K562 (cell line): ENCODE results near the gene NUP98. TPM values are rescaled to one million over a fixed set of nuclear protein-coding genes. Genes with fewer than 3 reads are reported as not detected.

ENCODE experiments used
- ETV6 ChIP-seq, 3 experiments: fragments of 150-350 bp in 1 of 3; sonication (generic) in 1 of 3; formaldehyde crosslinking in 1 of 3; IDR thresholded peaks; 2 replicates each; pipeline versions ENCODE4 v1.6.1 to v1.8.0; 2014 to 2022; ENCODE audit warnings: borderline replicate concordance in 2 of 3, low read depth in 2 of 3, antibody characterized with exemption in 1 of 3, low read length in 1 of 3, mild to moderate bottlenecking in 1 of 3, missing genetic modification reagents in 1 of 3
- GABPB1 ChIP-seq: sonication (generic); formaldehyde crosslinking; IDR thresholded peaks from 2 replicates; pipeline ENCODE4 v1.8.0; 2022; ENCODE audit warnings: mild to moderate bottlenecking, missing genetic modification reagents
- HDAC2 ChIP-seq: fragments of 450-650 bp; IDR thresholded peaks from 2 replicates; pipeline ENCODE4 v1.6.1; 2016; ENCODE audit warnings: mild to moderate bottlenecking
- MYC ChIP-seq, 2 experiments: fragments of 250-450 bp in 1 of 2; sonication (Bioruptor Pico) in 1 of 2; IDR thresholded peaks; 2 replicates each; pipeline versions ENCODE4 v1.5.1 to v1.6.1; 2012 to 2021; ENCODE audit warnings: low read depth in 2 of 2, borderline replicate concordance in 1 of 2, improper control_type of control experiment in 1 of 2, low read length in 1 of 2, mild to moderate bottlenecking in 1 of 2, moderate library complexity in 1 of 2
- SMAD1 ChIP-seq: fragments of 150-350 bp; IDR thresholded peaks from 2 replicates; pipeline ENCODE4 v1.6.1; 2014; ENCODE audit warnings: low read length, low read depth; ENCODE audit not compliant: partially characterized antibody
- SP1 ChIP-seq: sonication (generic); formaldehyde crosslinking; IDR thresholded peaks from 2 replicates; pipeline ENCODE4 v1.8.1; 2022; ENCODE audit warnings: mild to moderate bottlenecking, missing genetic modification reagents
- YY1 ChIP-seq, 3 experiments: IDR thresholded peaks; 2 replicates each; pipeline ENCODE4 v1.6.1; 2011; ENCODE audit warnings: low read length in 2 of 3, mild to moderate bottlenecking in 2 of 3, moderate library complexity in 2 of 3, borderline replicate concordance in 1 of 3, control low read depth in 1 of 3, low read depth in 1 of 3; ENCODE audit not compliant: insufficient read depth in 3 of 3, insufficient replicate concordance in 2 of 3, control insufficient read depth in 1 of 3, insufficient read length in 1 of 3; ENCODE audit errors: extremely low read depth in 1 of 3
- ZNF24 ChIP-seq: fragments of 450-650 bp; IDR thresholded peaks from 2 replicates; pipeline ENCODE4 v1.6.1; 2016
- polyA plus RNA-seq, 8 experiments: library from polyadenylated mRNA; depleted of rRNA in 4 of 8; stranded (reverse) in 5 of 8; unstranded in 3 of 8; fragments of >200 nt; fragmentation: Nextera tagmentation in 2 of 8; fragmentation: Illumina TruSeq in 1 of 8; extraction: Ambion mirVana in 2 of 8; extraction: Trizol in 1 of 8; gene quantifications; 2 replicates each; pipeline versions ENCODE4 v1.2.1 to v1.2.3, GENCODE V29; 2011 to 2014; ENCODE audit warnings: inconsistent platforms in 1 of 8, missing spikeins in 1 of 8
- total RNA-seq, 7 experiments: library from RNA; depleted of rRNA in 6 of 7; stranded (reverse); fragments of >200 nt in 6 of 7; fragmentation: Illumina TruSeq in 2 of 7; extraction: Trizol in 2 of 7; gene quantifications; 2 replicates each; pipeline versions ENCODE4 v1.2.1 to v1.2.3, GENCODE V29; 2011 to 2021; ENCODE audit warnings: low replicate concordance in 1 of 7
- TF ChIP-seq, protein P1 (sequence below): fragments of 250-450 bp; sonication (Bioruptor Pico); IDR thresholded peaks from 2 replicates; pipeline ENCODE4 v1.8.0; 2021; ENCODE audit warnings: moderate library complexity, mild to moderate bottlenecking, inconsistent platforms
- TF ChIP-seq, protein P2 (sequence below): fragments of 450-650 bp; IDR thresholded peaks from 2 replicates; pipeline ENCODE4 v1.6.1; 2017; ENCODE audit warnings: antibody characterized with exemption, mild to moderate bottlenecking
- TF ChIP-seq, protein P3 (sequence below), 2 experiments: fragments of 450-650 bp; IDR thresholded peaks; 2 replicates each; pipeline ENCODE4 v1.6.1; 2018; ENCODE audit warnings: mild to moderate bottlenecking in 2 of 2, low read depth in 1 of 2; ENCODE audit not compliant: partially characterized antibody in 2 of 2

The NUP98 gene
- total and polyA plus RNA-seq, 9 of the 15 experiments (the other 6 are each of a cell fraction or from before 2014, with no cell fraction given) = 45.1 to 196 (median 130) TPM

DNA sequence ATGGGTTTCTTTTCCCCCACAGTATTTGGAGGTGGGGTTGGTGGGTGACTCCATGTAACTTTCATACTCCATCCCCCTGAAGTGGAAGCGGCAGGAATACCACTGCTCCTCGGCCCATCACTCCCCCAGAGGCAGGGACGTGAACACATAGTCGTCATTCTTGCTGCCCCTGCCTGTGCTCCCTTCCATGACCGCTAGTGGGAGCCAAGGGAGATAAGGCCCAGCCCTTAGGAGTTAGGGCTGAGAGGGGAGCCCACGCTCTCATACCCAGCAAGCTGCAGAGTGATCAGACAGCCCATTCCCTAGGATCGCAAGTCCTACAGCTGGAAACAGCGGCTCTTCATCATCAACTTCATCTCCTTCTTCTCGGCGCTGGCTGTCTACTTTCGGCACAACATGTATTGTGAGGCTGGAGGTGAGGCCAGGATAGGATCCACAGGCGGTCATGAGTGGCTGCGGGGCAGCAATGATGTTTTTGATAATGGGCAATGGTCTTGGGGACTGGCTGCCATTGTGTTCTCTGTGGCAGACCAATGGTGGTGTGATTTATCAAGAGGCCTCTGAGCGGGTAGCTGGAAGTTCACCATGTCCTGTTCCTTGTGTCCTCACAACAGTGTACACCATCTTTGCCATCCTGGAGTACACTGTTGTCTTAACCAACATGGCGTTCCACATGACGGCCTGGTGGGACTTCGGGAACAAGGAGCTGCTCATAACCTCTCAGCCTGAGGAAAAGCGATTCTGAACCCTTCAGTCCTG is 27.5 kb upstream of the NUP98 start (continued):
- TF ChIP-seq HDAC2 (0 out of 2 replicates have a peak, but pooled peaks have one; percentile 37), SMAD1 (no peak), GABPB1 (CRISPR knock-in tag) (peak; percentile 62), MYC (IDR thresholded peaks at IDR 0.05; ENCODE audit: low read depth, low read length) (peak; percentile 82), MYC (CRISPR knock-in tag; IDR thresholded peaks at IDR 0.05; ENCODE audit: borderline replicate concordance, low read depth) (no peak), ZNF24 (peak; percentile 73), SP1 (CRISPR knock-in tag) (peak; percentile 77), ETV6 (IDR thresholded peaks at IDR 0.05; ENCODE audit: borderline replicate concordance in 1 of 2, low read depth in 2 of 2, low read length in 1 of 2) (peak in 1 of 2 experiments; percentile 46; a peak in 1 of 4 replicates), ETV6 (CRISPR knock-in tag; IDR thresholded peaks at IDR 0.05; ENCODE audit: borderline replicate concordance) (no peak), YY1 (IDR thresholded peaks at IDR 0.05; ENCODE audit: borderline replicate concordance in 1 of 3, control insufficient read depth in 1 of 3, extremely low read depth in 1 of 3, insufficient read depth in 3 of 3, insufficient read length in 1 of 3, insufficient replicate concordance in 2 of 3, low read depth in 1 of 3, low read length in 2 of 3) (peak in 1 of 3 experiments; percentile 16)
- TF ChIP-seq, protein P1, sequence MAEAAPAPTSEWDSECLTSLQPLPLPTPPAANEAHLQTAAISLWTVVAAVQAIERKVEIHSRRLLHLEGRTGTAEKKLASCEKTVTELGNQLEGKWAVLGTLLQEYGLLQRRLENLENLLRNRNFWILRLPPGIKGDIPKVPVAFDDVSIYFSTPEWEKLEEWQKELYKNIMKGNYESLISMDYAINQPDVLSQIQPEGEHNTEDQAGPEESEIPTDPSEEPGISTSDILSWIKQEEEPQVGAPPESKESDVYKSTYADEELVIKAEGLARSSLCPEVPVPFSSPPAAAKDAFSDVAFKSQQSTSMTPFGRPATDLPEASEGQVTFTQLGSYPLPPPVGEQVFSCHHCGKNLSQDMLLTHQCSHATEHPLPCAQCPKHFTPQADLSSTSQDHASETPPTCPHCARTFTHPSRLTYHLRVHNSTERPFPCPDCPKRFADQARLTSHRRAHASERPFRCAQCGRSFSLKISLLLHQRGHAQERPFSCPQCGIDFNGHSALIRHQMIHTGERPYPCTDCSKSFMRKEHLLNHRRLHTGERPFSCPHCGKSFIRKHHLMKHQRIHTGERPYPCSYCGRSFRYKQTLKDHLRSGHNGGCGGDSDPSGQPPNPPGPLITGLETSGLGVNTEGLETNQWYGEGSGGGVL (CRISPR knock-in tag) = no peak
- TF ChIP-seq, protein P2, sequence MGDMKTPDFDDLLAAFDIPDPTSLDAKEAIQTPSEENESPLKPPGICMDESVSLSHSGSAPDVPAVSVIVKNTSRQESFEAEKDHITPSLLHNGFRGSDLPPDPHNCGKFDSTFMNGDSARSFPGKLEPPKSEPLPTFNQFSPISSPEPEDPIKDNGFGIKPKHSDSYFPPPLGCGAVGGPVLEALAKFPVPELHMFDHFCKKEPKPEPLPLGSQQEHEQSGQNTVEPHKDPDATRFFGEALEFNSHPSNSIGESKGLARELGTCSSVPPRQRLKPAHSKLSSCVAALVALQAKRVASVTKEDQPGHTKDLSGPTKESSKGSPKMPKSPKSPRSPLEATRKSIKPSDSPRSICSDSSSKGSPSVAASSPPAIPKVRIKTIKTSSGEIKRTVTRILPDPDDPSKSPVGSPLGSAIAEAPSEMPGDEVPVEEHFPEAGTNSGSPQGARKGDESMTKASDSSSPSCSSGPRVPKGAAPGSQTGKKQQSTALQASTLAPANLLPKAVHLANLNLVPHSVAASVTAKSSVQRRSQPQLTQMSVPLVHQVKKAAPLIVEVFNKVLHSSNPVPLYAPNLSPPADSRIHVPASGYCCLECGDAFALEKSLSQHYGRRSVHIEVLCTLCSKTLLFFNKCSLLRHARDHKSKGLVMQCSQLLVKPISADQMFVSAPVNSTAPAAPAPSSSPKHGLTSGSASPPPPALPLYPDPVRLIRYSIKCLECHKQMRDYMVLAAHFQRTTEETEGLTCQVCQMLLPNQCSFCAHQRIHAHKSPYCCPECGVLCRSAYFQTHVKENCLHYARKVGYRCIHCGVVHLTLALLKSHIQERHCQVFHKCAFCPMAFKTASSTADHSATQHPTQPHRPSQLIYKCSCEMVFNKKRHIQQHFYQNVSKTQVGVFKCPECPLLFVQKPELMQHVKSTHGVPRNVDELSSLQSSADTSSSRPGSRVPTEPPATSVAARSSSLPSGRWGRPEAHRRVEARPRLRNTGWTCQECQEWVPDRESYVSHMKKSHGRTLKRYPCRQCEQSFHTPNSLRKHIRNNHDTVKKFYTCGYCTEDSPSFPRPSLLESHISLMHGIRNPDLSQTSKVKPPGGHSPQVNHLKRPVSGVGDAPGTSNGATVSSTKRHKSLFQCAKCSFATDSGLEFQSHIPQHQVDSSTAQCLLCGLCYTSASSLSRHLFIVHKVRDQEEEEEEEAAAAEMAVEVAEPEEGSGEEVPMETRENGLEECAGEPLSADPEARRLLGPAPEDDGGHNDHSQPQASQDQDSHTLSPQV = peak; percentile 79; the same call in 1 of the 2 replicates
- TF ChIP-seq, protein P3, sequence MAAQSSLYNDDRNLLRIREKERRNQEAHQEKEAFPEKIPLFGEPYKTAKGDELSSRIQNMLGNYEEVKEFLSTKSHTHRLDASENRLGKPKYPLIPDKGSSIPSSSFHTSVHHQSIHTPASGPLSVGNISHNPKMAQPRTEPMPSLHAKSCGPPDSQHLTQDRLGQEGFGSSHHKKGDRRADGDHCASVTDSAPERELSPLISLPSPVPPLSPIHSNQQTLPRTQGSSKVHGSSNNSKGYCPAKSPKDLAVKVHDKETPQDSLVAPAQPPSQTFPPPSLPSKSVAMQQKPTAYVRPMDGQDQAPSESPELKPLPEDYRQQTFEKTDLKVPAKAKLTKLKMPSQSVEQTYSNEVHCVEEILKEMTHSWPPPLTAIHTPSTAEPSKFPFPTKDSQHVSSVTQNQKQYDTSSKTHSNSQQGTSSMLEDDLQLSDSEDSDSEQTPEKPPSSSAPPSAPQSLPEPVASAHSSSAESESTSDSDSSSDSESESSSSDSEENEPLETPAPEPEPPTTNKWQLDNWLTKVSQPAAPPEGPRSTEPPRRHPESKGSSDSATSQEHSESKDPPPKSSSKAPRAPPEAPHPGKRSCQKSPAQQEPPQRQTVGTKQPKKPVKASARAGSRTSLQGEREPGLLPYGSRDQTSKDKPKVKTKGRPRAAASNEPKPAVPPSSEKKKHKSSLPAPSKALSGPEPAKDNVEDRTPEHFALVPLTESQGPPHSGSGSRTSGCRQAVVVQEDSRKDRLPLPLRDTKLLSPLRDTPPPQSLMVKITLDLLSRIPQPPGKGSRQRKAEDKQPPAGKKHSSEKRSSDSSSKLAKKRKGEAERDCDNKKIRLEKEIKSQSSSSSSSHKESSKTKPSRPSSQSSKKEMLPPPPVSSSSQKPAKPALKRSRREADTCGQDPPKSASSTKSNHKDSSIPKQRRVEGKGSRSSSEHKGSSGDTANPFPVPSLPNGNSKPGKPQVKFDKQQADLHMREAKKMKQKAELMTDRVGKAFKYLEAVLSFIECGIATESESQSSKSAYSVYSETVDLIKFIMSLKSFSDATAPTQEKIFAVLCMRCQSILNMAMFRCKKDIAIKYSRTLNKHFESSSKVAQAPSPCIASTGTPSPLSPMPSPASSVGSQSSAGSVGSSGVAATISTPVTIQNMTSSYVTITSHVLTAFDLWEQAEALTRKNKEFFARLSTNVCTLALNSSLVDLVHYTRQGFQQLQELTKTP (IDR thresholded peaks at IDR 0.05; ENCODE audit: low read depth in 1 of 2, partially characterized antibody in 2 of 2) = peak in 1 of 2 experiments; percentile 48
